T47D (cell line): ENCODE results near the gene NUP85.

ENCODE experiments used
- DNase-seq, 2 experiments: peaks; one replicate each; pipeline versions ENCODE4 v3.0.0 to v3.0.0-alpha.2; 2011 to 2012; ENCODE audit warnings: low read depth in 1 of 2, low spot score in 1 of 2
- JUND ChIP-seq: IDR thresholded peaks from 2 replicates; pipeline ENCODE4 v1.6.1; 2012; ENCODE audit warnings: low read depth
- in situ Hi-C: cut with HindIII; loops from 2 replicates; pipeline ENCODE4 v1.10.0; 2016; ENCODE audit warnings: low sequenced_read_pairs, low pct_unique_long_range_greater_than_20kb

Gene NUP85

GRCh38 chr17:75239214-75239613, 33.7 kb downstream of the NUP85 start:
- no peak for TF ChIP-seq JUND
- DNase-seq = no peak
- in situ Hi-C loops = no loop called here

GRCh38 chr17:75239778-75240393, 34.4 kb downstream of the NUP85 start:
- no peak for DNase-seq
- in situ Hi-C loops = no loop called here
- no peak for TF ChIP-seq JUND

GRCh38 chr17:75240394-75241142, 35.1 kb downstream of the NUP85 start:
- in situ Hi-C loops = no loop called here
- no peak for TF ChIP-seq JUND
- peak in 1 of 2 experiments; percentile 69 for DNase-seq

GRCh38 chr17:75241143-75241430, 35.6 kb downstream of the NUP85 start:
- no peak for TF ChIP-seq JUND
- no peak for DNase-seq
- in situ Hi-C loops = no loop called here

- no peak for TF ChIP-seq JUND
- in situ Hi-C loops = no loop called here
- no peak for DNase-seq
Observed at GRCh38 chr17:75241502-75241901, 36.0 kb downstream of the NUP85 start.

GRCh38 chr17:75241996-75242460, 36.5 kb downstream of the NUP85 start:
- TF ChIP-seq JUND = no peak
- DNase-seq = no peak
- in situ Hi-C loops = no loop called here

GRCh38 chr17:75242461-75243042, 37.1 kb downstream of the NUP85 start:
- no peak for TF ChIP-seq JUND

GRCh38 chr17:75244133-75244866, 38.8 kb downstream of the NUP85 start:
- DNase-seq = no peak
- in situ Hi-C loops = no loop called here
- no peak for TF ChIP-seq JUND

More at GRCh38 chr17:75242461-75243042, 37.1 kb downstream of the NUP85 start:
- in situ Hi-C loops = no loop called here
- no peak for DNase-seq

- DNase-seq = no peak
- no peak for TF ChIP-seq JUND
- in situ Hi-C loops = no loop called here
Observed at GRCh38 chr17:75245011-75245410, 39.5 kb downstream of the NUP85 start.

- in situ Hi-C loops = no loop called here
- TF ChIP-seq JUND = no peak
- DNase-seq = no peak
Observed at GRCh38 chr17:75246404-75246803, 40.9 kb downstream of the NUP85 start.

GRCh38 chr17:75249564-75249963, 44.1 kb downstream of the NUP85 start:
- in situ Hi-C loops = no loop called here
- DNase-seq = no peak
- no peak for TF ChIP-seq JUND

GRCh38 chr17:75250009-75250471, 44.6 kb downstream of the NUP85 start:
- no peak for TF ChIP-seq JUND
- in situ Hi-C loops = no loop called here
- no peak for DNase-seq
